ENCODE measurements around the gene SUN2.

Gene SUN2

DNA sequence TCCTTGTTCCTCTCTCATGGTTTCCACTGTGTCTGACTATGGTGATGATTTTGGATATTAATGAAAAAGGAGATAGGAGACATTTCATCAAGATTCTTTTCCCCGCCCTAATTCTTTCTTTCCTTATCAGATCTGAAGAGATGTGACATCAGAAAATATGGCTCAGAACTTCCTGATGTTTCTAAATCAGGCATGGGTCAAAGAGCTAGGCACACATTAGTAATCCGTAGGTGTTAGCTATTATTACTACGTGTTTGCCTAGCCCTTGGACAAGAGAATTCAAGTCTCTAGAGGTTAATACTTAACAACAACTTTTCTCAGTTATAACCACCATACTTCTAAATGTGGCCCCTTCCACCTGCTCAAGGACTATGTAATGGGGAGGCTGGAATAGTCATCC is 60.9 kb downstream of the SUN2 start:
- DNase-seq = no peak

DNA sequence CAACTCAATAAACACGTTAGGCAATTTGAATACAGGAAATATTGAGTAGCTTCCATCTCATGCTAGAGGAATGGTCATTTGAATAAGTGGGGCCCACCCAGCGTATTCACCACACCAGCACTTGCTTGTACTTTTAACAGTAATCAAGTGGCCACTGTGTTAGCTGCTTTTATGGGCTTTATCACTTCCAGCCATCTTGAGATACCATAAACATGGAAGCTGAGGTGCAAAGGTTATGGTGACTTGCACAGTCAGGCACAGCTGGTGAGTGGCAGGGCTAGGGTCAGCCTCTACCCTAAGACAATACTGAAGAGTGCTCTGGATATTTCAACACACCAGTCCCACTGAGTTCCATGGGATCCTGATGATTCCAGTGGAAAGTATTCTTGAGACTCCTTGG is 61.7 kb downstream of the SUN2 start:
- DNase-seq = no peak

DNA sequence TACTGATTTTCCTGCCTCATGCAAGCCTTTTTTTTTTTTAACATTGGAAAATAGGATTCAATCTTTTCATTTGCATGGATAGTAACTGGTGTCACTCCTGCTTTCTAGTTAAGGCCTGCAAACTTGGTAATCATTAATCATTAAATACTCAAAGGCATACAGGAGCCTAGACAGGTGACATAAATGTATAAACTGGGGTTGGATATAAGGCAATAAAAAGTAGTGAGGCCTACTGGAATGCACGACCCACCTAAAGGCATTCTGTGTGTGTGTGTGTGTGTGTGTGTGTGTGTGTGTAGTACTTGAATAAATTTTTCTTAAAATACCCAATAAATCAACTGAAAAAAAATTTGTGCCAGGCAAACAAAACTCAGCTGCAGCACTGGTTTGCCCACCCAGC is 66.1 kb downstream of the SUN2 start:
- no peak for DNase-seq

DNA sequence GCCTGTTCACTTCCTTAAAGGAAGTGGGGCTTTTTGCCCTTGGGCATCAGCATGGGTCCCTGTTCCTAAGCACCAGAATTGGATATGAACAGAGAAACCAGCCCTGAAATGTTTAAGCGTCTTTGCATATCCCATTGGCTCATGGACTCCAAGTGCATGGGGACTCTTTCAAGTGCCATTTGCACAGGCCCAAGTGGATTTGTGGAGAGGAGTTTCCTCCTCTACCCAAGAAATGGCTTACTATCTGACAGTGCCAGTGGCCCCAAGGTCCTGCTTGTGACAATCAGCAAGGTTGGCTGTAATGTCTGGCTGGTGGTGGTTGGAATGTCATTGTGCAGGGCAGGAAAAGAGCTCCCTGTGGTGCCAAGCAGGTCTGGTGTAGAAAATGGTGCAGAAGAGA is 70.0 kb downstream of the SUN2 start:
- DNase-seq = no peak

DNA sequence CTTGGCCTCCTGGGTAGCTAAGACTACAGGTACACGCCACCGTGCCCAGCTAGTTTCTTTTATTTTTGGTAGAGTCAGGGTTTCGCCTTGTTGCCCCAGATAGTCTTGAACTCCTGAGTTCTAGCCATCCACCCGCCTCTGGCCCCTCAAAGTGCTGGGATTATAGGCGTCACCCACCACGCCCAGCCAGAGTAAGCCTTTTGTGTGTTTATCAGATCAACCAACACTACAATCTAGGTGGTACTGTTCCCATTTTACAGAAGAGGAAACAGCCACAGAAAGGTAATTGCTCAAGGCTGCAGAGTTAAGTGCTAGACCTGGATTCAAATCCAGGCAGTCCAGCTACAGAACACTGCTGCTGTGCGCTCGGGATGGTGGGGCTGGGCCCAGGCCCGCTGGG is 70.9 kb downstream of the SUN2 start:
- DNase-seq = no peak

Data from CD4-positive, alpha-beta T cell treated with Interleukin-6 for 4 hours (primary cell).